GM18508 (cell line): ENCODE results near the gene MYO3B.

ENCODE experiments used
- ATAC-seq: cut with Tn5 transposase; IDR thresholded peaks from one replicate; pipeline ENCODE4 v1.9.1; 2021; ENCODE audit warnings: moderate number of reproducible peaks; ENCODE audit not compliant: insufficient read depth, unreplicated experiment

MYO3B gene

DNA sequence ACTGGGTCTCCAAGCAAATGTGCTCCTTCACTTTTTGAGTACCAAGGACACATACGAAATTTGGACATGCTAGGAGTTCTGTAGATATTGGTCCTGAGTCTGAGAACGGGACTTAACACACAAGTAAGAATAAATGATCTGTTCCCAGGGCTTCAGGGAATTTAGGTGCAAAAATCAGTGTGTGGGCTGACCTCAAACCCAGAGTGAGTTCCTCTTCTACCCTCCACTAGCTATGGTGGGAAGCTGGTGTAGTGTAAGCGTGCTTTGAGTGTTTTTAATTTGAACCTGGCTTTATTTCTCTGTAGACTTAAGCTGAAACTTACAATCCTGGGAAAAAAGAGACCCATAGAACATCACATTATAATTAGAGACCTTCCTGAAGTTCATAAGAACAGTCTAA is 50.5 kb downstream of the MYO3B start:
- no peak for ATAC-seq

DNA sequence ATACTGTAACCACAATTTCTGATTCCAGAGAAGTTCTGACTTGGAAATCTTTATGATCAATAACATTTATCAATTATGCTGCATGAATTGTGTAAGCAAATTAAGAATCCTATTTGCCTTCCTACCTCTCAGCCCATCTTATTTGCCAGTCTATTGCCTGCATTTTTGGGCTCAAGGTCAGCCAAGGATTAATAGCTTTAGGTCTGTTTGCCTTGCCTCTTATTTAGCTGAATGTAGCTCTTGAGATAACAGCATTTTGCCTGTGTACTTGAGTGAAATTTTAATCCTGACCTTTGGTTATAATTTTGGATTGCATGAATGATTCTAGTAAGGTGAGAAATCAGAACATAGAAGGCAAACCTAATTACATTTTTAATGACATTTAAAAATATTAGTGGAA is 51.2 kb downstream of the MYO3B start:
- ATAC-seq = no peak

DNA sequence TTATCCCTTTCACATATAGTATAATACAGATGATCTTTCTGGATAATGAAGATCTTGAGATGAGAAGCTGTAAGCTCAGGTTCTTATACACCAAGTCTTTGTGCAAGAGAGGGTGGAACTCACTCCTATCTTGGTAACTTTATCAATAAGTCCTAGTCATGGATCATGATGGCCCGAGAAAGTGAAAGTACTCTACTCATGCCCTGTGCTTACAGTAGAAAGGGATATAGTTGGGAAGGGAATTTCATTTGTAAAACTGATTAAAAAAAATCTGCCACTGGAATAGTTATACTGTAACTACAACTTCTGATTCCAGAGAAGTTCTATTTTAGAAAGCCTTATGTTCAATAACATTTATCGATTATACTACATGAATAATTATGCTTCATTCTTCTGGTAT is 51.8 kb downstream of the MYO3B start:
- ATAC-seq = no peak

DNA sequence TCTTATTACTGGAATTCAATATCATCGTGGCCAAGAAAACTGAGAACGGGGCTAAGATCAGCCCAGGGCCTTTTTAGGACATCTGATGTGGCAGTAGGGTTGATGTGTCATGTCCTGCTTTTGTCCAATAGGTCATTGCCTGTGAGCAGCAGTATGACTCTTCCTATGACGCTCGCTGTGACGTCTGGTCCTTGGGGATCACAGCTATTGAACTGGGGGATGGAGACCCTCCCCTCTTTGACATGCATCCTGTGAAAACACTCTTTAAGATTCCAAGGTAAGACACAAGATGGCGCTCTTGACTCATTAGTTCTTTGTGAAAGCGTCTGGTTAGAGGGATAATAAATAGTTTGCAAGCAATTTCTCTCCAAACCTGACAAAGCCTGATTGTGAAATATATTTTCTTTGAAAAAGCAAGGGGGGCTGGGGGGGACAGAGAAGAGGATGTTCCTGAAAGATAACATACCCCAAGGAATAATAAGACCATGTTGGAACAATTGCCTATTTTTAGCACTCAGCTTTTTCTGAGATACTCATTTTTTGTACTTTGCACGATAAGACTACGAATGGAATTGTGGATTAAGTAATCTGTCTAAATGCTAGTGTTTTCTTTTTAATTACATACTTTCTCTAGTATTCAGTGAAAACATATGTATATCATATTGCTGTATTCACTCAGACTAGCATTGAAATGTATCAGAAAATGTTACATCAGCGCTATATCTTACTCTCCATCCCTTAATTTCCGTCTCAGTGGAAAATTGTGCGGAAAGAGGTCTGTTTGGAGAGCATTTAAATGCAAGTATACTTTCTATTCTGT is 58.1 kb downstream of the MYO3B start:
- no peak for ATAC-seq

DNA sequence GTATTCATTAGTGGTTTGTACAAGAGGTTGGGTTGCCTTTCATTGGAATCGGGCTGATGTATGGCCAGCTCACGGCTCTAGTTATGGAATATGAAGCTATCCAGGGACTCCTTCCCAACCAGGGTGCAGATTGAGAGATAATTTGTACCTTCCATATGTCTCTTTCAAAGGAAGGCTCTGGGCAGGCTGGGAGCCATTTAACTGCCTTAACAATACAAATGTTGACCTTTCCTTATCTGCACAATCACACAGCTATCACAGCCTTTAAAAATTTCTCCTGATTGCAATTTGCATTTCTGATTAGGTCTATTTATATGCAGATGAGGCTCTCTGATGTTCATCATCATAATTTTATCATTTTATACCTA is 58.7 kb downstream of the MYO3B start:
- ATAC-seq = no peak

DNA sequence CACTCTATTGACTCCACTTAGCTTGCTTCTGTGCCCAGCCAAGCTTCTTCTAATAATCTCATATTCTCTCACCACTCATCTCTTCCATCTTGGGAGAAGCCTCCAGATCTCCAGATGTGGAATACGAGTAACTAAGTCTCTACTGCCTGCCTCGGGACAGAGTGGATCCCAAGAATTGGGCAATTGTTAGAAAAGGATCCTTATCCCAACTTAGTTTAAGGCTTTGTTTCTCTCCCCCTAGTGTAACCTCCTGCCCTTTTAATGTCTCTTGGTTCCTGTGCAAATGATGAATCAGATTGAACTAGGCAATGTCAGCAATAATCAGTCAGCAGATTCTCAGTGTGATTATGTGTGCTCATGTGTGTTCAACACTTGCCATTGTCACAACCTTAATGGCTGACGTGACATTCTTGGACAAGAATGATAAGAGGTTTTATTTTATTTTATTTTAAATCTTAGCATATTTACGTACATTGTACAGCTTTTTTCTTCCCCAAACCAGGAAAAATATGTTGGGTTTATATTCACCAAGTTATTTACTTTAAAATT is 59.7 kb downstream of the MYO3B start:
- no peak for ATAC-seq

DNA sequence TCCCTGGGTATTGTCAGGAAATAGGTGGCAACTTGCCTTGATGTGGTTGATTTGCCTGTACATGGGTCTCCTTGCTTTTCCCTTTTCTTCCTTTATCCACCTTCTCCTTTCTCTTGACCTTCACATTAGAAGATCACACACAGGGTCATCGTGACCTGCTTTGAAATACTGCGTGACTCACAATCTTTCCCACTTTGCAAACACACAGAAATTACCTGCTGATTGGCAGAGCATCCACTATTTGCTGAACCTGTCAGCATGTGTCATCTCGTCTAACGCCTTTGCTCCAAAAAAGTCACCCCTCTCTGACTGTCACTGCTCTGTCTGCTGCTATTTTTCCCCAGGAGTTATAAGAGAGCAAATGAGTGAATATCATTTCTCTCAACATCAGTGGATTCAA is 60.8 kb downstream of the MYO3B start:
- ATAC-seq = no peak

DNA sequence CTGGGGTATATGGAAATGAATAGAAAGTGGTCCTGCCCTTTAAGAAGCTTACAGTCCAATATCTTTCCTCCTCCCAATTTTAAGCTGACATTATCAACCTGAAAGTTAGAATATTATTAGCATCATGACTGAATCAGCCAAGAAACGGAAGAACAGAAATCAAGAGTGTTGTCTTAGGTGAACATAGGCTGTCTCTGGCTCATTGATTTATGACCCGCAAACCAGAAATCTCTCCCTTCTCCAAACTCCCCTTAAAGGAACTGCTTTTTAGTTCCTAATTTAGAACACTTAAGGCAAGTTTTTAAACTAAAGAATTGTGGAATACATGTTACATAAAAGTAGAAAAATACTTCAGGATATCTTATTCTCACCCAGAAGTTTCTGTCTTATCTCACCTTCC is 62.7 kb downstream of the MYO3B start:
- no peak for ATAC-seq

DNA sequence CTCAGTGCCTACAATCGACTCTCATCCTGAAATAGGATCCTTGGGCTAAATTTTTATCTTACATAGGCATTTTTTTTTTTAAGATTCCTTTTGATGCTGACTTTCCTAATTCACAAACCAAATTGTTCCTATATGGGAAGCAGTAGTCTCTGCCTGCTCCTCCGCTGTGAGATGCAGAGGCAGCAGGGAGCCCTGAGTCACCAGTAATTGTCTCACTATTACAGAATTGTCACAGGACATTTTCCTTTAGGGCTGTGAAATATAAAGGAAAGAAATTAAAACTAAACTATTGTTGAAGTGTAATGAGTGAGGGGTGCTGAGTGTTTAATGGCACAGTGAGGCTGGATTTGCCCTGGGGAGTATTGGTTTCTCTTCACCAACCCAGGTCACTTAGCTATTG is 63.8 kb downstream of the MYO3B start:
- ATAC-seq = no peak

DNA sequence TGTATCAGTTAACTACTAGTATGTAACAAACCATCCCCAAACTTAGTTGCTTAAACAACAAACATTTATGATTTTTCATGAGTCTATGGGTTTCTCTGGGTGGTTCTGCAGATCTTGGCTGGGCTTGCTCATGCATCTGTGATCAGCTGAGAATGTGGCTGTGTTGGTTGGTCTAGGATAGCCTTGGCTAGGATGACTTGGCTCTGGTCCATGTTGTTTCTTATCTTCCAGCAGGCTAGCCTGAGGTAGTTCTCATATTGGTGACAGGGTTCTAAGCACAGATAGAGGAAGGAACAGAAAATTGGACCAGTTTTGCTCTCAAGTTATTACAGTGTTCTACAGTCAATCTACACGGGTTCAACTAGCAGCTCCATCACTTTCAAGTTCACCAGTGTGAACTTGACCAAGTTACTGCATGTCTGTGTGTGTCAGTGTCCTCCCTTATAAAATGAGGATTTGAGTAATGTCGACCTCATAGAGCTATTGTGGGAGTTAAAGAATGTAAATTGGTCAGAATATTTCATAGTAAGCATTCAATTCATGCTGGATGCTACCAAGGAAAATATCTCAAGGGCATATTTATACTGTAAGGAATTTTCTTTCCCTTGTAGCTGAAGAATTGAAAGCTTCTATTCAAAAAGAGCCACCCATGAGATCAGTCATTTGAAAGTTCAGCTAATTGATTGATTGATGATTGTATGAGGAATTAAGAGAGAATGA is 65.3 kb downstream of the MYO3B start:
- ATAC-seq = no peak

DNA sequence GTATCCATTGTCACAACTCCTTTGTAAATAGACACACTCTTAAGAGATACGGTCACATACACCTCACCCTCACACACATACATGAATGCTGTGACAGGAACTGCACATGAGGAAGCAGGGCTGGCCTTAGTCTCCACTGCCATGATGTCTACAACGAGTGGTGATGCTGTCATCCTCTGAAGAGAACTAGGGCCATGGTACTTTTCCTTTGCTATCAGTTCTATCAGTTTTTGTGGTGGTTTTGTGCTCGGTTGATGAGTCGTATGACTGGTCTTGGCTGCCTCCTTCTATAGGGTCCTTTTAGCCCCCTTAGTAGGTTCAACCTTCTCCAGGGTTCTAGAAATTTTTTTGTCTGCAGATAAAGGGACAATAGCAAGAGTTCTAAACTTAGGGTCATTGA is 66.0 kb downstream of the MYO3B start:
- no peak for ATAC-seq

DNA sequence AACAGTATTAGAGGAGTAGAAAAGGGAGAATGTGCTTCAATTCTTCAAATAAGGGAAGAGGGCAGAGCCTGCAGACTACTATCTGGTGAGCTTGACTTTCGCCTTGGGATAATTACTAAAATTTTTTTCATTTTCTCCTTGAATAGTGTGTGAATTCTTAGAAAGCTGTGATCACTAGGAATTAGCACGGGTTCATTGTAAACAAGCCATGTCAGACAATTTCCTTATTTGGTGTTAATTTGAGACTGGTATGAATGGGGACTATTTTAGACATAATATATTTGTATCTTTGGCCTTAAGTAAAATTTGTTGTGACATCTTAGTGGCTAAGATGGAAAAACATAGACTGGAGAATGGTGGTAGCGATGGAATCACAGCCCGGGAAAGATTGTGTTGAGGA is 66.6 kb downstream of the MYO3B start:
- ATAC-seq = no peak

DNA sequence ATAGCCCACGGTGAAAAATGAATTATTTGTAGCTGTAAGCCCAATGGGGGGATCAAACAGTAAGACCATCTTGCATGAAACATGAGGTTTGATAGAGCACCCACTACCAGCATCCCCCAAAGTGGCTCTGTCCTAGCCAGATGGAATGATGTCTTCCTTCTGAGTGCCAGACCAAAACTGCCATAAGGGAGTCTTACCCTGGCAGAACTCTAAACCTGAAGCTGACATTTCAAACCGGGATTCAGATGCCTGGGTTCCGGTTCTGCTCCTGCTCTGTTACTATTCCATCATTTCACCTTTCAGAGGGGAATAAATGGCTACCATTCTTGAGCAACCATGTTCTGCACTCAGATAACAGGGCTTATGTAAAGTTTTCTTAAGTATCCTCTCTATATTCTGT is 67.4 kb downstream of the MYO3B start:
- ATAC-seq = no peak

DNA sequence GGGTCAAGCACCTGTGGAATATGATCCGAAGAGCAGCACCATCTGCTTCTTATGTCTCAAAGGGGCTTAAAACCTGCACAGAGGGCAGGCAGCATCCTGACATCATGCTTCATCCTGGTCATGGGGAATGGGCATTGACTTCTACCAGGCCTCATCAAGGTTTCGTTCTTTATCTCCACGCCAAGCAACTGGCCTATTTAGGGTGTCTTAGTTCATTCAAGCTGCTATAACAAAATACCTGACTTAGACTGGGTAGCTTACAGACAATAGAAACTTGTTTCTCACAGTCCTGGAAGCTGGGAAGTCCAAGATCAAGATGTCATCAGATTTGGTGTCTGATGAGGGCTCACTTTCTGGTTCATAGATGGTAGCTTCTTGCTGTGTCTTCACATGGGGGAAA is 69.4 kb downstream of the MYO3B start:
- ATAC-seq = no peak

DNA sequence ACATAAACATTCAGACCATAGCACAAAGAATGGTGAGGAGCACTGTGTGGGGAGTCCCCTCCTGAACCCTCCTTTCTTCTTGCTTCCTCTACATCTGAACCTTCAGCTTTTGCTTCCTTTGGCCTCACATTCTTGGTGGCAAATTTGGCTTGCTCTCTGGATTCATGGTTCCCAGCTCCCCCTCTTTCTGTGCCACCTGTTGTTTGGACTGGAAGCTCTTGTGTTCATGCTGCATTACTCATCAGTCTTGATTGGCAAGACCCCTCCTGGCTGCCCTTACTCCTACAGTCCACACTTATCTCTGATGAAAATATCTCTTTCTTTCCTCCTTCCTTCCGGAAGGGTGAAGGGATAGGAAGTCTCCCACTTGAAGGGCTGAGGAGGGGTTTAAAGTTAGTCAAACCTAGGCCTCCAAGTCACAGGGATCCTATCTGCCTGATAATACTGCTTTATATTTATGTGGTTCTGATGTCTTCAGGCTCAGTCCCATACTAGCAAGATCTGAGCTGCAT is 70.0 kb downstream of the MYO3B start:
- ATAC-seq = no peak

DNA sequence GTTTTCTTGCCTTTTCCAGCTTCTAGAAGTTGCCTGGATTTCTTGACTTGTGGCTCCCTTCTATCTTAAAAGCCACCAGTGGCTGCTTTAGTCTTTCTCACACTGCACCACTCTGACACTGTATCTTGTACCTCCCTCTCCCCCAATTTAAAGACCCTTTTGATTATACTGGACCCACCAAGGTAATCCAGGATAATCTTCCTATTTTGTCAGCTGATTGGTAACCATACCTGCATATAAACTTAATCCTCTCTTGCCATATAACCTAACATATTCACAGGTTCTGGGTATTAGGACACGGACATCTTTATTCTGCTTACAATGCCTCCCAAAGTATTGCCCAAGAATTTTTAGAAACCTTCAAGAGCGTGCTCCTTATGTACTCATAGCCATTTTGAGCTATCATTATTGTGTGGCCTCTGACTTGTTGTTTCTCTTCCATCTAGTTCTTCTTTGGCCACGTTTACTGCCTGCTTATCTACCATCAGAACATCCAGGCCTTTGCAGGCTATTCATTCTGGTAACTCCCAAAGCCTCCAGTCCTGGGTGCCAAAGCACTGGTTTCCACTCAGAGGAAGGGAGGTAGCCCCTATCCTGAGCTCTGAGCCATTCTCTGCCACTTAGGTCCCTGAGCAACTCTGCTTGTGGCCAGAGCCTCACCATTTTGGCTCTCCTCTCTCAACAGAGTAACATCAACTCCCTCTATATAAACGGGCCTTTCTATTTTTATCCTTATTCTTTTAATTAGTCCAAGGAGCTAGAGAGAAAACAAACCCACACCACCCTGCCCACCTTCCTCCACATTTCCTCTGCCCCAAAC is 70.8 kb downstream of the MYO3B start:
- ATAC-seq = no peak

DNA sequence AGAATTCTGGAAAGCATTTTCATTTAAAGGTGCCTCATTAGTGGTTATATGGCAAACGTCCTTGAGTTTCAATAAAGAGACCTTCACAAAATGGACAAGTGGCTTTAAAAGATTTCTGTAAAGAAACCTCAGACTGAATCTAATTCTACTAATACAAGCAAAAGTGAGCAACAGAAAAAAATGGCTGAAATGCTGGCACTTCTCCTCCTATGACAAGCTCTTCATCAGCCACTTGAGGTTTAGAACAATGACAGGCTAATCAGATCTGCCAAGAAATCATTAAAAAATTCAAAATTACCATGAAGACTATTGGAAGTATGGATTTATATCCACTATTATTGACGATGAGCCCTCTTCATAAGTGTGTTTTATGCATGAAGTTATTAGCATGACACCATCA is 71.8 kb downstream of the MYO3B start:
- no peak for ATAC-seq

DNA sequence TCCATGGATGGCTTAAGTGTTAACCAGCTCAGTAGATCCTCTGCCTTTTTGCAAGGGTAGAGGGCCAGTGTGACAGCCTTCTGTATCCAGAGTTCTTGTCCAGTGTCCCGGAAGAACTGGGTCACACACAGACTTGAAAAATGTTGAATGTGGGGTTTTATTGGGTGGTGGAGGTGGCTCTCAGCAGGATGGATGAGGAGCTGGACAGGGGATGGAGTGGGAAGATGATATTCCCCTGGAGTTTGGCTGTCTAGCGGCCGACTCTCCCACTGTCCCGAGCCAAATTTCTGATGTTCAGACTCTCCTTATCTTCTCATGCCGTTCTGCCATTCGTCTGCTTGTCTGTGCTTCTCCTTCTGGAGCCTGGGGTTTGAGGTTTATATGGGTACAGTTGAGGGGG is 72.6 kb downstream of the MYO3B start:
- ATAC-seq = no peak

DNA sequence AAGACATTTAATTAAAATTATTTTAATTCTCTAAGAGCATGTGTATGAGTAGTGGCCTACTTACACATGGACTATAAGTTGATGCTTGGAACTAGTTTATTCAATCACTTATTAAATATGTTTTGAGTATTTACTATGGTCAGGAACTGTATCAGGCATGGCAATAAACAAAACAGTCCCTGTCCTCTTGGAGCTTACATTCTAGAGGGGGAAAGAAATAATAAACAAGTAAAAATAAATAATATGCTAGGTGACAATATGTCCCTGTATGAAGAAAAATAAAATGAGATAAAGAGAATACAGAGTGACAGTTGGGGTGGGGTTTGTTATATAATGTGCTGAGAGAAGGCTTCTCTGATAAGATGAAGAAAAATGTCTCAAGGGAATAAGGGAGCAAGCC is 74.5 kb downstream of the MYO3B start:
- ATAC-seq = no peak

DNA sequence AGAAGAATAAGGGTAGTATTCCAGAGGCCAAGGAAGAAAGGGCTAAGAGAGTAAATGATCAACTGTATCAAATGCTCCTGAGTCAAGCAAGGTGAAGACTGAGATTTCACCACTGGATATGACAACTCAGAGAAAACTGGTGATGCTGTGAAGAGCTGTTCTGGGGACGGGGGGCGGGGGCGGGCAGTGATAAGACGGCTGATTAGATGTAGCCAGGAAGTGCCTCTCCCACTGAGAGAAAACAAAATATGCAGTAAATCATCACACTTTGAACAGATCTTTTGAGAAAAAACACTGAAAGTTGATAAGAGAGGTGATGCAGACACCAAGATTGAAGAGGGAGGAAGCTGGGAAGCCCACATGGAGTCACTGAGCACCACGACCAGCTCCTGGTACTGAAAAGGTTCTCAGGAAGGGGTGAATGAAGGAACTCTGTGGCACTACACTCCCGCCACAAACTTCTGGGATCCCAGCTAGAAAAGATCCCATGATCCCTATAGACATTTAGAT is 75.8 kb downstream of the MYO3B start:
- no peak for ATAC-seq
